ENCODE data around the gene SKP1. TPM values are rescaled to one million over a fixed set of nuclear protein-coding genes. Genes with fewer than 3 reads are reported as not detected.

SKP1 gene
- total RNA-seq, 1 experiment from 2014 or later, result 245 TPM

DNA sequence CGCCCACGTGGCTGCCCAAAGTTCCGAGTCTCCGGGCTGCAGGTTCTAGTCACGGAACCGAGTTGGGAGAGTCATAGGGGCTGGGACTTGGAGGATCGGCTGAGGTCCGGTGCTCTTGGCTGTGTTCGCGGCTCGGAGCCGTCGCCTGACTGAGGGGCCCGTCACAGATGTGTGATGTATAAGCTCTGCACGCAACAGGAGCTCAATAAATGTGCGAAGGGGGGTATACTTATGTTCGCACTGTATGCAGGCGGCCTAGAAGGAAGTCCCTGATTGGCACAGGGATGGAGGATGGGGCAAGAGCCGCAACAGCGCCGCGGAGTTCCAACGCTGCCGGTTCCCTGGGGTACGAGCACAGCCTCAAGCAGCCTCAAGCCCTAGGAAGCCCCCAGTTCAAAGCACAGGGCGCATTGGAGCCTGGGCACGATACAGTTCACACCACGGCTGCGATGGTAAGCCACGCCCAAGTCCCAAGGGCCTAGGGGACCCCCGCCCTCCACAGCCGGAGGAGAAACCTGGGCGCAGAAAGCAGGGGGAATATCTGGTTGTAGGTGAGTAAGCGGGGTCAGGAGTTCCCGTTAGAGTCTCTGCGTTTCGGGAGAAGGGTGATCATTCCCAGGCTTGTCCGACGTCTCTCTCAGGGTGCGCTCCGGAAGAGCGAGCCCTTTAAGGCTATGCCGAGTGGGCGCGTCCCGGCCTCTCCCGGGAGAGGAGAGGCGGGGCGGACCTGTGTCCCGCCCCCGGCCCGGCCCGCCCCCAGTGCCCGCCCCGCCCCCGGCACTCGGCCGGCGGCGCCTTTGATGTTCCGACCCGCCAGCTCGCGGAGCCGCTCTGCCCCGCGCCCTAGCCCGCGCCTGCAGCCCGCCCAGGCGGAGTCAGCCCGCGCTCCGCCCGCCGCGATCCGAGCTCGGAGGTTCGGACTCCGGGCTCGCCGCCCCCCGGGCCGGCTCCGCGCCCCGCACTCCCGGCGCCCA lies 62.6 kb downstream of the SKP1 start, which contains the start of gene TCF7 (continued):
- TF ChIP-seq, protein P1, sequence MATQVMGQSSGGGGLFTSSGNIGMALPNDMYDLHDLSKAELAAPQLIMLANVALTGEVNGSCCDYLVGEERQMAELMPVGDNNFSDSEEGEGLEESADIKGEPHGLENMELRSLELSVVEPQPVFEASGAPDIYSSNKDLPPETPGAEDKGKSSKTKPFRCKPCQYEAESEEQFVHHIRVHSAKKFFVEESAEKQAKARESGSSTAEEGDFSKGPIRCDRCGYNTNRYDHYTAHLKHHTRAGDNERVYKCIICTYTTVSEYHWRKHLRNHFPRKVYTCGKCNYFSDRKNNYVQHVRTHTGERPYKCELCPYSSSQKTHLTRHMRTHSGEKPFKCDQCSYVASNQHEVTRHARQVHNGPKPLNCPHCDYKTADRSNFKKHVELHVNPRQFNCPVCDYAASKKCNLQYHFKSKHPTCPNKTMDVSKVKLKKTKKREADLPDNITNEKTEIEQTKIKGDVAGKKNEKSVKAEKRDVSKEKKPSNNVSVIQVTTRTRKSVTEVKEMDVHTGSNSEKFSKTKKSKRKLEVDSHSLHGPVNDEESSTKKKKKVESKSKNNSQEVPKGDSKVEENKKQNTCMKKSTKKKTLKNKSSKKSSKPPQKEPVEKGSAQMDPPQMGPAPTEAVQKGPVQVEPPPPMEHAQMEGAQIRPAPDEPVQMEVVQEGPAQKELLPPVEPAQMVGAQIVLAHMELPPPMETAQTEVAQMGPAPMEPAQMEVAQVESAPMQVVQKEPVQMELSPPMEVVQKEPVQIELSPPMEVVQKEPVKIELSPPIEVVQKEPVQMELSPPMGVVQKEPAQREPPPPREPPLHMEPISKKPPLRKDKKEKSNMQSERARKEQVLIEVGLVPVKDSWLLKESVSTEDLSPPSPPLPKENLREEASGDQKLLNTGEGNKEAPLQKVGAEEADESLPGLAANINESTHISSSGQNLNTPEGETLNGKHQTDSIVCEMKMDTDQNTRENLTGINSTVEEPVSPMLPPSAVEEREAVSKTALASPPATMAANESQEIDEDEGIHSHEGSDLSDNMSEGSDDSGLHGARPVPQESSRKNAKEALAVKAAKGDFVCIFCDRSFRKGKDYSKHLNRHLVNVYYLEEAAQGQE (IDR thresholded peaks at IDR 0.05; ENCODE audit: low read depth), result no peak

DNA sequence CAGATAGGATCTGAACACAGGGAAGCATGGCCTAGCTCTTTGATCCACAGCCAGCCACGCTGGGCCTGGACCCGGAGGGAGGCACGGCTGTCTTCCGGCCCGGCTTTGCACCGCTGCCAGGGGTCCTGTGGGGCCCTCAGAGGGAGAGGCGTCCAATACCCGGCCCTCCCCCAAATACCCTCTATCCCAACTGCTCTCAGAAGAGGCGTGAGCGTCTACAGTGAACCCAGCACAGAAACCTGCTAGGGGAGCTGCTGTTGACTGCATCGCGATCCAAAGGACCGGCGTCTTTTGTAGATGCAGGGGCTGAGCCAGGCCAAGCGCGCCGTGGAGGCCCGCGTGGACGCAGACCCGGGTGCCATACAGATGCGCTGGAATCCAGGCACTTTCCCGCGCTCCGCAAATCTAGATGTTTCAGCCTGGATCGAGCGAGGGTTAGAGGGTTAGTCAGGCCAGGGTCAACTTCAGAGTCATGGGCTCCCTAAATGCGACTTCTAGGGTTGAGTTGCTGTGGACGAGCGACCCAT lies 63.3 kb downstream of the SKP1 start:
- Histone ChIP-seq H3K36me3 (ENCODE audit: control insufficient read depth in 1 of 2, insufficient read depth in 2 of 2, low read length in 2 of 2) (0 out of 4 replicates have a peak, but pooled peaks cover 0 to 8% of the 10 kb centered on the region in 2 experiments), H3K9me2 (ENCODE audit: insufficient read depth) (no peaks in the 10 kb centered on the region), H3K4me3 (replicated peaks in 1 of 2; ENCODE audit: low read depth in 1 of 2, low read length in 2 of 2) (no peak overlapping the region), H3K27ac (ENCODE audit: low read depth, low read length) (no peak overlapping the region), H3K79me2 (ENCODE audit: insufficient read depth, low read length) (no peaks in the 10 kb centered on the region), H3K9ac (ENCODE audit: low read length) (no peak overlapping the region), H4K20me1 (ENCODE audit: insufficient read depth) (no peaks in the 10 kb centered on the region), H3K4me1 (ENCODE audit: control insufficient read depth in 1 of 2, insufficient read depth in 2 of 2, low read length in 2 of 2) (peaks cover 4 to 28% of the 10 kb centered on the region in 2 experiments; a peak in 3 of 4 replicates), H3K9me3 (ENCODE audit: control insufficient read depth in 1 of 2, insufficient read depth in 1 of 2, low read depth in 1 of 2, low read length in 2 of 2) (no peaks in the 10 kb centered on the region), H3K27me3 (ENCODE audit: insufficient read depth, low read length) (no peaks in the 10 kb centered on the region), H2AFZ (ENCODE audit: low read depth, low read length, poor library complexity, severe bottlenecking) (no peak overlapping the region), H3K4me2 (ENCODE audit: low read length) (peak overlapping the region; percentile 94)
- intact Hi-C loops (cut with micrococcal nuclease), result no loop called here
- ChIA-PET CTCF (no interaction called here), POLR2A (no interaction called here), RAD21 (ENCODE audit: low non-redundant PET in 1 of 2, low total read pairs in 2 of 2, uncharacterized antibody in 2 of 2, unreplicated experiment in 2 of 2) (no interaction called here)
- DNase-seq (ENCODE audit: low read depth, low spot score) (no peak), ATAC-seq (no peak)
- no TSS peak for BruUV-seq (replicated peaks)
- no peak for TF ChIP-seq TCF7L2 (IDR thresholded peaks at IDR 0.05; ENCODE audit: borderline replicate concordance, extremely low read depth, insufficient read depth, insufficient read length)
- TF ChIP-seq, protein P2, sequence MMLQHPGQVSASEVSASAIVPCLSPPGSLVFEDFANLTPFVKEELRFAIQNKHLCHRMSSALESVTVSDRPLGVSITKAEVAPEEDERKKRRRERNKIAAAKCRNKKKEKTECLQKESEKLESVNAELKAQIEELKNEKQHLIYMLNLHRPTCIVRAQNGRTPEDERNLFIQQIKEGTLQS (IDR thresholded peaks at IDR 0.05), result no peak
- no peak for TF ChIP-seq SIN3A (IDR thresholded peaks at IDR 0.05; ENCODE audit: low read depth)
- no peak for TF ChIP-seq EGR1 (IDR thresholded peaks at IDR 0.05; ENCODE audit: low read depth)
- TF ChIP-seq RAD21 (IDR thresholded peaks at IDR 0.05; ENCODE audit: low read depth), result no peak
- TF ChIP-seq YY1 (IDR thresholded peaks at IDR 0.05; ENCODE audit: extremely low read depth, insufficient replicate concordance, low read depth, low read length), result no peak
- TF ChIP-seq, protein P3, sequence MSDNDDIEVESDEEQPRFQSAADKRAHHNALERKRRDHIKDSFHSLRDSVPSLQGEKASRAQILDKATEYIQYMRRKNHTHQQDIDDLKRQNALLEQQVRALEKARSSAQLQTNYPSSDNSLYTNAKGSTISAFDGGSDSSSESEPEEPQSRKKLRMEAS (IDR thresholded peaks at IDR 0.05), result no peak
- no peak for TF ChIP-seq FOSL1 (IDR thresholded peaks at IDR 0.05; ENCODE audit: low read depth)
- TF ChIP-seq EZH2phosphoT487 (IDR thresholded peaks at IDR 0.05; ENCODE audit: borderline replicate concordance), result no peak
- TF ChIP-seq CEBPB (IDR thresholded peaks at IDR 0.05; ENCODE audit: low read depth), result no peak
- TF ChIP-seq CTCF (IDR thresholded peaks at IDR 0.05 in 2 of 3, conservative IDR thresholded peaks at IDR 0.05 in 1 of 3; ENCODE audit: borderline replicate concordance in 1 of 3, insufficient read depth in 1 of 3, low read depth in 2 of 3, low read length in 2 of 3), result no peak
- TF ChIP-seq POLR2A (IDR thresholded peaks at IDR 0.05; ENCODE audit: borderline replicate concordance, extremely low read depth, insufficient read depth, insufficient read length), result no peak
- no peak for TF ChIP-seq EZH2 (IDR thresholded peaks at IDR 0.05)
- no peak for TF ChIP-seq CBX3 (IDR thresholded peaks at IDR 0.05; ENCODE audit: low read depth)
